Effector CD8-positive, alpha-beta T cell (primary cell): ENCODE data around the gene SKAP1.
"Not testable (repeated sequence)": the region's sequence is repeated elsewhere in the genome, so short reads cannot be mapped to it uniquely, and the experiment has no call there.

Experiments
- DNase-seq: peaks from one replicate; lab custom pipeline; 2025; lab: John Stamatoyannopoulos, UW

The SKAP1 gene

GRCh38 chr17:48211011-48211410 is 219.0 kb downstream of the SKAP1 start:
- DNase-seq, result no peak

GRCh38 chr17:48209973-48210372 is 220.0 kb downstream of the SKAP1 start:
- no peak for DNase-seq

- no peak for DNase-seq
These were observed 222.1 kb downstream of the SKAP1 start for GRCh38 chr17:48207776-48208544.

GRCh38 chr17:48207036-48207435 is 223.0 kb downstream of the SKAP1 start:
- not testable (repeated sequence) for DNase-seq

GRCh38 chr17:48202959-48203358 is 227.1 kb downstream of the SKAP1 start:
- no peak for DNase-seq

- no peak for DNase-seq
These were observed 231.0 kb downstream of the SKAP1 start for GRCh38 chr17:48198950-48199541.

- DNase-seq, result no peak
These were observed 234.1 kb downstream of the SKAP1 start for GRCh38 chr17:48195910-48196309.

- DNase-seq, result no peak
These were observed 235.9 kb downstream of the SKAP1 start for GRCh38 chr17:48194097-48194550.

- DNase-seq, result no peak
These were observed 237.7 kb downstream of the SKAP1 start for GRCh38 chr17:48192321-48192731.

GRCh38 chr17:48191362-48191761 is 238.7 kb downstream of the SKAP1 start:
- DNase-seq, result no peak

- no peak for DNase-seq
These were observed 239.1 kb downstream of the SKAP1 start for GRCh38 chr17:48190871-48191270.

GRCh38 chr17:48187872-48188608 is 242.0 kb downstream of the SKAP1 start:
- no peak for DNase-seq

GRCh38 chr17:48186317-48186716 is 243.7 kb downstream of the SKAP1 start:
- not testable (repeated sequence) for DNase-seq

- no peak for DNase-seq
These were observed 245.3 kb downstream of the SKAP1 start for GRCh38 chr17:48184721-48185120.

GRCh38 chr17:48181653-48182052 is 248.4 kb downstream of the SKAP1 start:
- DNase-seq, result no peak

- no peak for DNase-seq
These were observed 249.0 kb downstream of the SKAP1 start for GRCh38 chr17:48180842-48181629.

GRCh38 chr17:48179071-48179945 is 250.7 kb downstream of the SKAP1 start:
- DNase-seq, result no peak

GRCh38 chr17:48178317-48178716 is 251.7 kb downstream of the SKAP1 start:
- DNase-seq, result no peak

- DNase-seq, result no peak
These were observed 252.2 kb downstream of the SKAP1 start for GRCh38 chr17:48177816-48178215.

GRCh38 chr17:48176471-48176855 is 253.6 kb downstream of the SKAP1 start:
- DNase-seq, result no peak
